HCT116 (cell line): ENCODE data around the gene PLK4.

Source experiments
- CEBPB ChIP-seq: IDR thresholded peaks from 2 replicates; pipeline ENCODE4 v1.6.1; 2012; ENCODE audit warnings: low read depth
- CTCF ChIP-seq, 3 experiments: fragments of 200-600 bp in 1 of 3; sonication (generic) in 1 of 3; IDR thresholded peaks in 2 of 3; conservative IDR thresholded peaks in 1 of 3; 2 replicates each; pipeline ENCODE4 v1.5.1; 2012 to 2017; ENCODE audit warnings: low read depth in 2 of 3, low read length in 2 of 3, antibody characterized with exemption in 1 of 3, borderline replicate concordance in 1 of 3, control low read depth in 1 of 3, mild to moderate bottlenecking in 1 of 3, mixed read lengths in 1 of 3, mixed run types in 1 of 3, moderate library complexity in 1 of 3; ENCODE audit not compliant: insufficient read depth in 1 of 3
- FOSL1 ChIP-seq: IDR thresholded peaks from 2 replicates; pipeline ENCODE4 v1.6.1; 2012; ENCODE audit warnings: low read depth
- POLR2A ChIP-seq: IDR thresholded peaks from 2 replicates; pipeline ENCODE4 v1.7.0; 2011; ENCODE audit warnings: borderline replicate concordance; ENCODE audit not compliant: insufficient read depth, insufficient read length; ENCODE audit errors: extremely low read depth
- RAD21 ChIP-seq: IDR thresholded peaks from 2 replicates; pipeline ENCODE4 v1.6.1; 2012; ENCODE audit warnings: low read depth, mild to moderate bottlenecking
- REST ChIP-seq: IDR thresholded peaks from 2 replicates; pipeline ENCODE4 v1.6.1; 2012; ENCODE audit warnings: low read depth

GRCh38 chr4:127843704-127844600, 36.7 kb upstream of the PLK4 start:
- TF ChIP-seq CEBPB, result no peak
- no peak for TF ChIP-seq FOSL1
- TF ChIP-seq REST, result no peak
- TF ChIP-seq RAD21, result no peak
- no peak for TF ChIP-seq POLR2A
- no peak for TF ChIP-seq CTCF (IDR thresholded peaks at IDR 0.05 in 2 of 3, conservative IDR thresholded peaks at IDR 0.05 in 1 of 3; ENCODE audit: borderline replicate concordance in 1 of 3, insufficient read depth in 1 of 3, low read depth in 2 of 3, low read length in 2 of 3)
